DND-41 (cell line): ENCODE measurements around the gene PIK3CG.

Experiments used
- ATAC-seq: fragments of 200-7000 bp; cut with Tn5 transposase; 3 replicates; pipeline ENCODE4 v1.9.1; 2021; ENCODE audit warnings: low read depth; ENCODE audit not compliant: insufficient read depth
- DNase-seq: peaks from one replicate; pipeline ENCODE4 v3.0.0-alpha.2; 2020
- H2AFZ ChIP-seq: 2 replicates; pipeline ENCODE4 v1.6.0; 2012; ENCODE audit warnings: low read depth, low read length
- H3K27ac ChIP-seq: 2 replicates; pipeline ENCODE4 v1.5.1; 2012; ENCODE audit warnings: low read length, inconsistent platforms
- H3K27me3 ChIP-seq: fragments of 200-600 bp; sonication (generic); 2 replicates; pipeline ENCODE4 v1.6.0; 2012; ENCODE audit warnings: low read length, mild to moderate bottlenecking, inconsistent platforms; ENCODE audit not compliant: insufficient read depth, poor library complexity
- H3K36me3 ChIP-seq: 2 replicates; pipeline ENCODE4 v1.5.1; 2012; ENCODE audit warnings: low read length, inconsistent platforms; ENCODE audit not compliant: insufficient read depth
- H3K4me1 ChIP-seq: 2 replicates; pipeline ENCODE4 v1.5.1; 2012; ENCODE audit warnings: mild to moderate bottlenecking, low read length; ENCODE audit not compliant: insufficient read depth
- H3K4me2 ChIP-seq: 2 replicates; pipeline ENCODE4 v1.6.0; 2012; ENCODE audit warnings: mild to moderate bottlenecking, moderate library complexity, low read length, inconsistent platforms; ENCODE audit not compliant: insufficient read depth
- H3K4me3 ChIP-seq, 2 experiments: fragments of 200-600 bp in 1 of 2; shearing (Covaris generic) in 1 of 2; 2 replicates each; pipeline ENCODE4 v1.5.1; 2012 to 2016; ENCODE audit warnings: inconsistent platforms in 2 of 2, low read length in 2 of 2, mild to moderate bottlenecking in 2 of 2, low read depth in 1 of 2, moderate library complexity in 1 of 2
- H3K79me2 ChIP-seq: 2 replicates; pipeline ENCODE4 v1.6.0; 2012; ENCODE audit warnings: low read length, inconsistent platforms; ENCODE audit not compliant: insufficient read depth
- H3K9ac ChIP-seq: 2 replicates; pipeline ENCODE4 v1.6.0; 2012; ENCODE audit warnings: low read depth, mild to moderate bottlenecking, inconsistent platforms, low read length, moderate library complexity
- H3K9me3 ChIP-seq: 2 replicates; pipeline ENCODE4 v1.5.1; 2012; ENCODE audit warnings: low read length, moderate library complexity, mild to moderate bottlenecking, inconsistent platforms; ENCODE audit not compliant: insufficient read depth, severe bottlenecking
- H4K20me1 ChIP-seq: 2 replicates; pipeline ENCODE4 v1.6.0; 2012; ENCODE audit warnings: low read length; ENCODE audit not compliant: insufficient read depth
- EZH2 ChIP-seq: IDR thresholded peaks from 3 replicates; pipeline ENCODE4 v1.6.1; 2012; ENCODE audit warnings: borderline replicate concordance, low read depth, mild to moderate bottlenecking, moderate library complexity, low read length, inconsistent platforms; ENCODE audit not compliant: severe bottlenecking
- TF ChIP-seq, protein P1 (sequence below): IDR thresholded peaks from 2 replicates; pipeline ENCODE4 v1.5.1; 2012; ENCODE audit warnings: borderline replicate concordance, low read length, moderate library complexity, mild to moderate bottlenecking; ENCODE audit not compliant: poor library complexity, severe bottlenecking; ENCODE audit errors: extremely low read depth

PIK3CG gene

GRCh38 chr7:106870528-106870927, 5.4 kb downstream of the PIK3CG start:
- no peak overlapping the region for H3K9ac ChIP-seq

GRCh38 chr7:106870983-106871410, 5.9 kb downstream of the PIK3CG start:
- Histone ChIP-seq H3K27me3 (no peaks in the 10 kb centered on the region), H3K4me1 (peaks cover 61% of the 10 kb centered on the region), H3K36me3 (peaks cover 74% of the 10 kb centered on the region), H3K9ac (no peak overlapping the region), H2AFZ (no peak overlapping the region), H4K20me1 (no peaks in the 10 kb centered on the region), H3K4me2 (peak overlapping the region; percentile 52), H3K4me3 (no peak overlapping the region), H3K9me3 (no peaks in the 10 kb centered on the region), H3K27ac (no peak overlapping the region; the same call in 1 of the 2 replicates), H3K79me2 (peaks cover 57% of the 10 kb centered on the region)
- ATAC-seq (peak; percentile 60; the same call in 2 of the 3 replicates), DNase-seq (no peak)
- TF ChIP-seq, protein P1, sequence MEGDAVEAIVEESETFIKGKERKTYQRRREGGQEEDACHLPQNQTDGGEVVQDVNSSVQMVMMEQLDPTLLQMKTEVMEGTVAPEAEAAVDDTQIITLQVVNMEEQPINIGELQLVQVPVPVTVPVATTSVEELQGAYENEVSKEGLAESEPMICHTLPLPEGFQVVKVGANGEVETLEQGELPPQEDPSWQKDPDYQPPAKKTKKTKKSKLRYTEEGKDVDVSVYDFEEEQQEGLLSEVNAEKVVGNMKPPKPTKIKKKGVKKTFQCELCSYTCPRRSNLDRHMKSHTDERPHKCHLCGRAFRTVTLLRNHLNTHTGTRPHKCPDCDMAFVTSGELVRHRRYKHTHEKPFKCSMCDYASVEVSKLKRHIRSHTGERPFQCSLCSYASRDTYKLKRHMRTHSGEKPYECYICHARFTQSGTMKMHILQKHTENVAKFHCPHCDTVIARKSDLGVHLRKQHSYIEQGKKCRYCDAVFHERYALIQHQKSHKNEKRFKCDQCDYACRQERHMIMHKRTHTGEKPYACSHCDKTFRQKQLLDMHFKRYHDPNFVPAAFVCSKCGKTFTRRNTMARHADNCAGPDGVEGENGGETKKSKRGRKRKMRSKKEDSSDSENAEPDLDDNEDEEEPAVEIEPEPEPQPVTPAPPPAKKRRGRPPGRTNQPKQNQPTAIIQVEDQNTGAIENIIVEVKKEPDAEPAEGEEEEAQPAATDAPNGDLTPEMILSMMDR, result no peak
- no peak for TF ChIP-seq EZH2

More at GRCh38 chr7:106870528-106870927, 5.4 kb downstream of the PIK3CG start:
- H3K79me2 ChIP-seq, result peaks cover 62% of the 10 kb centered on the region
- no peak overlapping the region for H2AFZ ChIP-seq
- H3K27me3 ChIP-seq, result no peaks in the 10 kb centered on the region
- DNase-seq (no peak), ATAC-seq (no peak)
- H3K4me3 ChIP-seq, result peak overlapping the region in 1 of 2 experiments; percentile 30; a peak in 1 of 4 replicates
- no peaks in the 10 kb centered on the region for H3K9me3 ChIP-seq
- H4K20me1 ChIP-seq, result no peaks in the 10 kb centered on the region
- peaks cover 74% of the 10 kb centered on the region for H3K36me3 ChIP-seq
- TF ChIP-seq, protein P1, result no peak
- no peak for TF ChIP-seq EZH2
- peaks cover 65% of the 10 kb centered on the region for H3K4me1 ChIP-seq
- peak overlapping the region; percentile 52 for H3K4me2 ChIP-seq
- no peak overlapping the region for H3K27ac ChIP-seq

DNA sequence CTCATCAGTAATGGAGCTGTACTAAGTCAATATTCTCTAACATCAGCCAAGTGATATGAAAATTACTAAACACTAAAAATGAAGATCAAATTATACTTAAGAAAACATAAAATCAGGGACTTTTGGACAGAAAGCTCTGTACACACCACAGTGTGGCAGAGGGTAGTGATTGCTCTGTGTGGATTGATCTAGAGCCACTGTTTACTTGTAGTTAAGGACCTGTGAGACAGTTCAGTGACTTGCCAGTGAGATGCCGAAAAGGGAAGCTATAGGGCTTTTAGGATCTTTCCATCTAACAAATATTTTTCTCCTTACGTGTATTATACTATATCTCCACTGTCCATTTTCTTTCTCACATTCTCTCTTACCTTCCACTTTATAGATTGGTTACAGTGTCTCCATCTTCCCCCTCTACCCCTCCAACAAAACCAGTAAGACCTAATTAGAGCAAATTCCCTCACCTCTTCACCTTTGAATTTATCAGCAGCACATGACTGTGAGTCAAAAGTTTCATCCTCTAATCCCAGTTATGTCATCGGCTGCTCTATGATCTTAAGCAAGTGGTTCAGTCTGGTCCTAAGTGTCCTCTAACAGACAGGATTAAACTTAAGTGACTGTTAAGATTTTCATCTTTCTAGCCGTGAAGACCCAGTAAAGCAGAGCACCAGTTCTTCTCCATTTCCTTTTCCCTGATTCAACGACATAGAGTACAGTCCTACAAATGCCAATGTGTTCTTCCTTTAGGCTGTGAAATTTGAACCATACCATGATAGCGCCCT, 6.9 kb downstream of the PIK3CG start:
- no peaks in the 10 kb centered on the region for H3K9me3 ChIP-seq
- peaks cover 47% of the 10 kb centered on the region for H3K79me2 ChIP-seq
- H3K4me1 ChIP-seq, result peaks cover 51% of the 10 kb centered on the region
- H3K4me3 ChIP-seq, result no peak overlapping the region
- H3K27ac ChIP-seq, result no peak overlapping the region
- H3K36me3 ChIP-seq, result peaks cover 78% of the 10 kb centered on the region
- H3K9ac ChIP-seq, result no peak overlapping the region
- H3K4me2 ChIP-seq, result peak overlapping the region; percentile 18; the same call in 1 of the 2 replicates
- no peak overlapping the region for H2AFZ ChIP-seq
- no peak for ATAC-seq
- DNase-seq, result no peak
- TF ChIP-seq, protein P1, result no peak
- no peak for TF ChIP-seq EZH2
- no peaks in the 10 kb centered on the region for H3K27me3 ChIP-seq
- H4K20me1 ChIP-seq, result no peaks in the 10 kb centered on the region
